Measurements from ENCODE around the gene SATB2. TPM values are rescaled to one million over a fixed set of nuclear protein-coding genes. Genes with fewer than 3 reads are reported as not detected.

Gene SATB2
- polyA plus RNA-seq, 1 donor from 2014 or later = not detected

DNA sequence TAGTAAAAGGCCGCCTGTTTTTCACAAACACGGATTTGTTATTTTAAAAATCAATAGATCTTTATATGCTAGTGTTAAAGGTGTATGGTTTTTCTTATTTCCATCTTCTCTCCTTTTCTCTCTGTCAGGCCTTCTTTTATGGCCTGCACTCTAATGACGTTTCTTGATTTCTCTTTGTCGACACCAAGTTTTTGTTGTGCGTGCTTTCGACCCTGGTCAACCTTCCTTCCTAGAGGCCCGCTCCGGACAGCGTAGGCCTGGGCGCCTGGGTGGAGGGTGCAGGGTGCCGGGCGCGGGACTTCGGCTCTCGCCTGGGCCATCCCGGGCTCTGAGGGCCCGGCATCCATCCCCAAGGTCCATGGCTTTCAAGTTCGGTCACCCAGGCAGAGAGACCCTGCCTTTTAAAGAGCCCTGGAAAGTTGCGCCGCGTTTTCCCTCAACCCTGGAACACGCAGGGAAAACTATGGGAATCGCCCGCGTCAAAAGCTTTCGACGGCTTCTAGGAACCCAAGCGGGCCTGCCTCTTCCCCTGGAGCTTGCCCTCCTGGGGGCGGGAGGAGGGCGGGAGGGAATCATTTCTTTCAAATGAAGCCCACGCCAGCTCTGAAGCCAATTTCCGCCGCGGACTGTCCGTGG is 4.1 kb upstream of the SATB2 start:
- H3K9me3 Mint-ChIP-seq = peaks cover 4 to 19% (median 12%) of the 10 kb centered on the region in 3 donors
- peak overlapping the region in 1 of 4 donors; percentile 48 for H3K4me3 Mint-ChIP-seq
- peaks cover 52% of the 10 kb centered on the region for H3K27me3 Mint-ChIP-seq
- H3K27ac Mint-ChIP-seq = peak overlapping the region; percentile 46 to 98 (median 95)
- H3K4me1 Mint-ChIP-seq = peaks cover 13 to 18% (median 14%) of the 10 kb centered on the region in 3 donors
- no peaks in the 10 kb centered on the region for H3K36me3 Mint-ChIP-seq

DNA sequence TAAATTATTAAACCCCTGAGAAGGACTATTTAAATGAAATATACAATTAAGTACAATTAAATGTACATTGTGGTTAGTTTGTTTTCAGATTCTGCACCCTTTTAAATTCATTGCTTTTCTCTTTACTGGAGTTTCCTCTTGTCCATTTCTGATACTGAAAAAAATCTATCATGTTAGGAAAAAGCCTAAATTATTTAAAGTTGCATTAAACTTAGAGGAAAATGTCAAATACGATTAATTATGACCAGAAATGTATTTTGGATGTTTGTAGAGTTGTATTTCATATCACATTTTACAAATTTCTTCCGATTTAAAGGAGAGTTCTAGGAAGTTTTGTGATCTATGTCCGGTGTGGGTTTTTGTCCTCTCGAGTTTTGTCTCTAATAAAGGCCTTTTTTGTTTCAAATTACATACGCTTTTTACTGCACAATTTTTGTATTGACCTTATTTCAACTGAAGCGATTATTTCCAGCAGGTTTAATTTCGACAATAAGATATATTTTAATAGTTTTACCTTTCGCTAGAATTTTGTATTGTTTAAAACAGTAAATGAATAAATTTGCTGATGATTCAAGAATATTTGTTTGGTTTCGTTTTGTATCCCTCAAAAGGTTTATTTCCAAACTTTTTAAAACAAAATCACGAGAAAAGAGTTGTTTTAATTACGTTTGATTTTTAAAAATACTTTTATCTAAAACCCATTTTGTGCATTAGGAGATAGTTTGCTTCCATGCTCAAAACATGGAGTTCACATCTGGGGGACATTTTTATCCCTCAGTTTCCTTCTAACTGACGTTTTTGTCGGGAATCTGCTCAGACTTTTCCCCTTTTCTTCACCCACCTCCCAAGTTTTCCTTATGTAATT is 3.3 kb upstream of the SATB2 start:
- Mint-ChIP-seq H3K27me3 (peaks cover 50% of the 10 kb centered on the region), H3K9me3 (peaks cover 4 to 16% (median 12%) of the 10 kb centered on the region in 3 donors), H3K4me1 (peaks cover 14 to 22% (median 17%) of the 10 kb centered on the region in 3 donors), H3K27ac (peak overlapping the region; percentile 76 to 98 (median 95)), H3K36me3 (no peaks in the 10 kb centered on the region), H3K4me3 (peak overlapping the region in 2 of 4 donors; percentile 48 to 51)

DNA sequence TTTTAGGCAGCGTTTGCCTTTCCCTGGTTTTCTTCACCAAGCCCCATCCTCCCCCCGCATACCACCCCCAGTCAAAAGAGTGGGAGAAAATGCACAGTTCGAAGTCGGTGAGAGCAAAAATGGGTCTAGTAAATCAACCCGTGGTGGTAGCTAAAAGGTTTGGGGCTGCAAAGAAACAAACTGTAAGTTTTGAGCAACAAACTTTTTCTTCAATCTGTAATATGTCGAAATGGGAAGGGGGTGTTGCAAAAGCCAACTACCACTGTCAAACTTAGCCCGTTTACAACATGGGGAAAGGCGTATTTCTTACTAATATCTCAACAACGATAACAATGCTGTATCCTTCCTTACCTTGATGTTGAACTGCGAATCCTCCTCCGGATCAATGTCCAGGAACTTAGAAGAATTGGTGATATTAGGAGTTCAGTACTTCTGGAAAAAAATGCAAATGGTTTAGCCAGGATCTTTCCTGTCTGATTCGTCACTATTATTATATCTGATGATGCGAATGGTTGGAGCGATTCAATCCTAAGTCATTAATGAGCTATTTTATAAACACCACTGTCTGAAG is 2.4 kb upstream of the SATB2 start:
- Mint-ChIP-seq H3K4me1 (peaks cover 16 to 19% (median 17%) of the 10 kb centered on the region in 3 donors), H3K9me3 (peaks cover 4 to 10% (median 6%) of the 10 kb centered on the region in 3 donors), H3K27ac (peak overlapping the region; percentile 92 to 98 (median 95)), H3K36me3 (peaks cover 3% of the 10 kb centered on the region), H3K27me3 (peaks cover 47% of the 10 kb centered on the region), H3K4me3 (peak overlapping the region; percentile 91 to 99 (median 96))

DNA sequence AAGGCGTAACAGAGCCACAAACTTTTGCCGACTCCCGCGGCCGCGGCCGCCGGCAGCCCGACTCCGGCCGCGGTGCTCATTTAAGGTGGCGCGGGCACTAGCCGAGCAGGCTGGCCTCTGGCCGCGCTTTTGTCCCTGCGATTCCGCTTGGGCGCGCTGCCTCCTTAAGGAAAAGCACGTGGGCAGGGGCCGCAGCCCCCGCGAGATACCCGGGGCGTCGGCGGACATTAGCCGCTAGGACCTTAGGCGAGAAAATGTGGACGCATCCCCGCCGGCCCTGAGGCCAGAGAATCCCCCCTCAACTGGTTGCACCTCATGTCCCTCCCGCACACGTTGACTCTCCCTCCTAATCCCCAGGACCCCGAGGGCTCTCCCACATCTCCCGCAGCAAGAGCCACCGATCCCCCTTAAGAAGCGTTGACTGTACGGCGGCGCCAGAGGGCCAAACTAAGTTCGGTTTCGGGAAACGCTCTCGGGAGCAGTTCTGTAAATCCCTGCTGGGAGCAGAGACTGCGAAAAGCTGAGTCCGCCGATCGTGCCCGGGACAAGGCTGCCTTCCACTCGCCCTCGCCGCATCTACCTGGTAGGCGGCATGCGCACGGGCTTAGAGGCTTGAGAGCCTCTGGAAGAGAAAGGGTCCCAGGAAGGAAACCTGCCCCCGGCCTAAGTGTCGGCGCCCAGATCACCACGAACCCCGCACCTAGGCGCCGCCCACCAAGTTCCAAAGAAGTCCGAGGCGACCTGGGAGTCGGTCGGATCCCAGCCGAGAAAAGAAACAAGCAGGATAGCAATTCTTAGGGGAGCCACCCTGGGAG is 1.8 kb upstream of the SATB2 start:
- peaks cover 1 to 7% (median 3%) of the 10 kb centered on the region in 3 donors for H3K9me3 Mint-ChIP-seq
- peaks cover 3% of the 10 kb centered on the region for H3K36me3 Mint-ChIP-seq
- H3K27me3 Mint-ChIP-seq = peaks cover 43% of the 10 kb centered on the region
- H3K4me1 Mint-ChIP-seq = peaks cover 14 to 15% (median 14%) of the 10 kb centered on the region in 3 donors
- H3K27ac Mint-ChIP-seq = peak overlapping the region; percentile 92 to 98 (median 95)
- H3K4me3 Mint-ChIP-seq = peak overlapping the region; percentile 91 to 99 (median 96)

DNA sequence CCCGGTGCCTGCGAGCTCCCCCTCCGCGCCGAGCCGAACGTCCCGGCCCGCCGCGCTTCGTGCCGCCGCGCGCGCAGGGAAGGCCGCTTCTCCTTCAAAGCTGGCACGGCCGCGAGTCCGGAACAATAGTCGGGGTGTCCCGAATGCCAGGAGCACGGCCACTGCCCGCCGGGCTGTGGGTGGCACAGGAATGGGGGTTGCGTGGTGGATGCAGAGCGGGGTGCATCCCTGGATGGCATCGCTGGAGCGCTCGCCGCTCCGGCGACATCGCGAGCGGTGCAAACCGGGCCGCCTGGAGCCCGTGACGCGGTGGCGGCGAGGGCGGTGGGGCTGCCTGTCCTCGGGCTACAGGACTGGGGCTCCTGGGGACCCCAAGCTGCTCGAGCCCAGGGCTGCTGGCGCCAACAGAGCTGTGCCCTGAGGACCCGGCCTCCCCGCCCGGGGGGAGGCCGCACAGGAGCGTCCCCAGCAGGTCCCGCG is 1.1 kb upstream of the SATB2 start:
- Mint-ChIP-seq H3K27me3 (peaks cover 42% of the 10 kb centered on the region), H3K4me1 (peaks cover 14 to 15% (median 14%) of the 10 kb centered on the region in 3 donors), H3K4me3 (peak overlapping the region; percentile 91 to 99 (median 96)), H3K36me3 (peaks cover 3% of the 10 kb centered on the region), H3K27ac (peak overlapping the region in 1 of 3 donors; percentile 98), H3K9me3 (peaks cover 1 to 7% (median 3%) of the 10 kb centered on the region in 3 donors)

DNA sequence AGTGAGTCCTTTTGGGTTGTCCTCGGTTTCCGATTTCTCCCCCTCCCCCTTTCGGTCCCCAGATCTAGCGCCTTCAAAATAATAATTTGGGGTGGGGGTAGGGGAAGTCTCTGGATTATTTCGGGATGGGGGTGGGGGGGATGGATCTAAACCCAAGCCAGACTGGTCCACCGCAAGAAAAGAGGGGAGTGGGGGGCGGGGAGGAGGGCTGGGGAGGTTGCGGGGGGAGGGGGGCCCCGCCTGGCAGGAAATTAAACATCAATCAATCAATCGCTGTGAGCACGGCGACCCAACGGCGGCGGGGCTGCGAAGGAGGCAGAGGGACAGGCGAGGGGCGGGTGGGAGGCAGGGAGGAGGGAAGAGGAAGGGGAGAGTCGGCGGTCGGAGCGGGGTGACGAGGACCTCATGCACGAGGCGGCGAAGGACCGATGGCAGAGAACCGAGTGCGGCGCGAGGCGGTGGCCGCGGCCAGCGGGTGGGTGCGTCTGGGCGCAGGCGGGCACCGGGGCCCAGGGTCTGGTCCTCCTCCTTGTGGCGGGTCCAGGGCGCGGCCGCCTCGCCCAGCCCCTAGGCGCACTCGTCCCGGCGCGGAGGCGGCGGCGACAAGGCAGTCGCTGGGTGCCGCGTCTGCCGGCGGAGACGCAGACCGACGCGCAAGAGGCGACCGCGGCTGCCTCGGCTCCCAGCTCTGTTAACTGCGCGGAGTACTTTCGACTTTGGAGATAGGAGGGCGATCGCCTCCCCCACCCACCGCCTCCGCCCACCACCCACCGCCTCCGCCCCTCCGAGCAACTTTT is 468 bp upstream of the SATB2 start:
- Mint-ChIP-seq H3K4me1 (peaks cover 14 to 15% (median 14%) of the 10 kb centered on the region in 3 donors), H3K36me3 (peaks cover 3% of the 10 kb centered on the region), H3K4me3 (peak overlapping the region; percentile 78 to 93 (median 86)), H3K9me3 (peaks cover 1 to 7% (median 3%) of the 10 kb centered on the region in 3 donors), H3K27ac (no peak overlapping the region), H3K27me3 (peaks cover 42% of the 10 kb centered on the region)

DNA sequence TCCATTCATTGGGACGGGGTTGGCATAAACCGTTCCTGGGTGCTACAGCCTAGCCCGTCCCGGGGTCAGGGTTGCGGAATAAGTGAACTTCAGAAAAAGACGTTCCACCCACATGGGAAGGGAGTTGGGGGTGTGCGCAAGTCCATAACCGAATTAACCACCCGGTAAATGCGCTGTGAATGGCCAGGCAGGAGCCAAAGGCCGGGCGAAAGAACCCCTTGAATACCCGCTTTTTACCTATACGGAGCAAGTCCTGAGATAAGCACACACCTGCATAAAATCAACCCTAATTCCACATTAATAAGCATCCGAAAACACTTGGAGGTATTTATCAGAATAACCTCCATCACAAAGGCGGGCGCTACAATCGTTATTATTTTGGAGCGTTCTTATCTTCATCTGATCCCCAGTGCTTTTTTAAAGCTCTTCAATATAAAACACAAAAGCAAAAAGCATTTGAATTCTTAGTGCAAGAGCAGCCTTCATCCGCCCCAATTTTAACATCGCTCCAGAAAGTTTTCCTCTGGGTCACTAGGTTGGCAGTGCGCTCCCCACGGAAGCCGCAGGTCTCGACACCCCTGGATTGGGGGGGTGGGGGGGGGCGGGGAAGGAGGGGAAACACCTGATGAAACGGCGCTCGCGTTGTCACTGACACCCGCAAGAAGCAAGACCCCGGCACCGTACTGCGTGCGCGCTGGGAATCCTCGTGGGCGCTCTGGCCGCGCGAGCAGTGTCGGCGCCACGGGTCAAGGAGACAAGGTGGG is 1.2 kb downstream of the SATB2 start:
- peak overlapping the region in 2 of 3 donors; percentile 81 to 90 for H3K27ac Mint-ChIP-seq
- peaks cover 3% of the 10 kb centered on the region for H3K36me3 Mint-ChIP-seq
- H3K9me3 Mint-ChIP-seq = peaks cover 1 to 7% (median 3%) of the 10 kb centered on the region in 3 donors
- H3K4me3 Mint-ChIP-seq = peak overlapping the region; percentile 70 to 88 (median 77)
- peaks cover 14 to 15% (median 14%) of the 10 kb centered on the region in 3 donors for H3K4me1 Mint-ChIP-seq
- peaks cover 46% of the 10 kb centered on the region for H3K27me3 Mint-ChIP-seq

DNA sequence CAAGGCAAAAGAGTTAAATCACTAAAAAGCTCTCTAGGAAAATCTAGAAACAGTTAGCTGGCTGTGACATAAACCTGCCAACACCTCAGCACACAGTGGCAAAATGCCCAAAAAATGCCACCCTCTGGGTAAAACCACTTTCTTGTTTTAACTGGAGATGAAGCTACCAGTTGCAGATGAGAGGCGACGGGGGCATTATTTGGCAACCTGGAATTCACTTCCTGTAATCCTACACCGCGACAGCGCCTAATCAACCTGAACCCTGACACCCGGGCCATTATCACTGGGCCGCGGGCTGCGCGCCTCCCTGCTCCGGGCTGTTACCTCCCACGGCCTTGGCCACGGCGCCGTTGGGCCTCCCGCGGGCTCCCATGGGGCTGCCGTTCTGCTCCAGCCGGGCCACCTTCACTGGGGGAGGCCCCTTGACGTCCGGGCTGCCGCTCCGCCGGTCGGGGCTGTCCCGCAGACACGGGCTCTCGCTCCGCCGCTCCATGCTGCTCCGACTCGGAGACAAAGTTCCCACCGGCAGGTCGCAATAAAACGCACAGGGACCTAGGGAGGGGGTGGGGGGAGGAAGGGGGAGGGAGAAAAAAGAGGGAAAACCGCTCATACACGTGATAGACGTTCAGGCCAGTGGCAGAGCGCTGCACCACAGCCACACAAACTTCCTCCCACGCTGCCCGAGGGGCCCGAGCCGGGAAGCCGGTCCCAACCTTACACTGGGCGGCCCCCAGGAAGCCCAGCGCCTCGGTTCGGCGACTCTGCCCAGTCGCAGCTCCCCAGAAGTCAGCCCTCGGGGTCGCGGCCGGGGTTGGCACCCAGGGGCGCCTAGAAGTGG is 2.0 kb downstream of the SATB2 start:
- peaks cover 3% of the 10 kb centered on the region for H3K36me3 Mint-ChIP-seq
- peaks cover 44% of the 10 kb centered on the region for H3K27me3 Mint-ChIP-seq
- peaks cover 0 to 7% (median 3%) of the 10 kb centered on the region in 3 donors for H3K9me3 Mint-ChIP-seq
- H3K27ac Mint-ChIP-seq = peak overlapping the region in 2 of 3 donors; percentile 84 to 90
- peaks cover 12 to 15% (median 14%) of the 10 kb centered on the region in 3 donors for H3K4me1 Mint-ChIP-seq
- H3K4me3 Mint-ChIP-seq = peak overlapping the region in 3 of 4 donors; percentile 62 to 82 (median 77)

DNA sequence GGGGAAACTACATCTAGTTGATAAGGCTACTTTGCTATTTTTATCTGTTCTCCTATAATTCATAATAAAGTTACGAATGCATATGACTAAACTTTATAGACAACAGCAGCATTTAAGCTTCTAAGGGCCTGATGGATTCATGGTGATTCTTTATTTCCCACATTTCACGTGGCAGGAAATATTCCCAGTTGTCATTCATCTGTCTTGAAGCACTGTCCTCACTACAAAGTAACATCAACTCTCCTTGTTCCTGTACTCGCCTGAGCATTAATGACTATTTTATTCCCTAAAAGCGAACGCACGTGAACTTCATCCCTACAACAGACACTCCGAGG is 2.6 kb downstream of the SATB2 start:
- Mint-ChIP-seq H3K9me3 (peaks cover 0 to 3% (median 0%) of the 10 kb centered on the region in 3 donors), H3K4me1 (peaks cover 8 to 11% (median 11%) of the 10 kb centered on the region in 3 donors), H3K27me3 (peaks cover 40% of the 10 kb centered on the region), H3K36me3 (peaks cover 3% of the 10 kb centered on the region), H3K4me3 (peak overlapping the region in 3 of 4 donors; percentile 4 to 77 (median 62)), H3K27ac (peak overlapping the region in 2 of 3 donors; percentile 84 to 90)

DNA sequence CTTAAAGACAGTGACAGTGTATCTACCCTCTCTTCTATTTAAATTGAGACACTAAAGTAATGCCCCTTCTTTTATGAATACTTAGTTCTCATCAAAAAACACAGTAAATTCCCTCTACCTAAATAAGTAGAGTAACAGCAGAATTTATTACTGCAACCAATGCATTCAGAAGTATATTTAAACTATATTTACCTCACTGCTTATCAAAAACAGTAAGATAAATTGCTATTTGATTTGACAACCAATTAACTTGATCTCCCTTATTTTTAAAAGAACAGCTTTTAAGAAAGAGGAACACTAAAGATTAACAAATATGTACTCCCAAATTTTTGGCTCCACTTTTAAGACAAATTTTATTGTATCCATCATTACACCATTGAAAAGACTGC is 4.8 kb downstream of the SATB2 start:
- H3K4me1 Mint-ChIP-seq = peaks cover 4 to 6% (median 5%) of the 10 kb centered on the region in 3 donors
- peaks cover 3% of the 10 kb centered on the region for H3K36me3 Mint-ChIP-seq
- H3K4me3 Mint-ChIP-seq = no peak overlapping the region
- H3K9me3 Mint-ChIP-seq = peaks cover 0 to 1% (median 0%) of the 10 kb centered on the region in 3 donors
- H3K27ac Mint-ChIP-seq = no peak overlapping the region
- H3K27me3 Mint-ChIP-seq = peaks cover 32% of the 10 kb centered on the region

DNA sequence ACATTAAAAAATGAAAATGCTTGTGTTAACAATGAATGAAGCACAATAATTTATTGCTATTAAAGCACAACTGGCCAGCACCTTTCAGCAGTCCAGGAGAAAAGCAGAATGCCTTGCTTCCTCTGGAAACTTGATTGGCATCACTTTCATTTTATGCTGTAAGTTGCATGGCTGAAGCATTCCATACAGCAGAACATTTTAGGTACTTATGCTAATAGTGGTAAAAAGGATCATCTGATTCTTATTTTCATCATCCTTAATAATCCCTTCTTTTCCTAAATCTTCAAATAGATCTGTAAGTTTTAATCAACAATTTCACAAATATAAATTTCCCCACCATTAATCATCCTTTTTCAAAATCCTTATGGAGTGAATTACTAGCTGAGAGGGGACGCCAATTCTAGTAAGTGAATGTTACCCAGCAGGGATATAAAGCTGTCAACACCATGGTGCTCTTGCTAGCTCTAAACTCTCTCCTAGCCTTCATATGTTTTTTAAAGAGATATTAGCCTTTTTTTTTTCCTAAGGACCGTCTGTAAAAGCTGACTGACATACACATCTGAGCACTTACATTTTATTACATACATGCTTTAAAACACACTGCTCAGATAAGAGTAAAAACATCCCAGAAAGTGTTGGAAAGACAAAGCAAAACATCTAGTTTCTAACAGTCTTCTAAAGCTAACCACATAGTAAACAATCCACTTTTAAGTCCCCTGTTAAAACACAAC is 5.3 kb downstream of the SATB2 start:
- Mint-ChIP-seq H3K27me3 (peaks cover 34% of the 10 kb centered on the region), H3K9me3 (peaks cover 0 to 1% (median 0%) of the 10 kb centered on the region in 3 donors), H3K27ac (no peak overlapping the region), H3K36me3 (peaks cover 3% of the 10 kb centered on the region), H3K4me1 (peaks cover 4 to 6% (median 5%) of the 10 kb centered on the region in 3 donors), H3K4me3 (no peak overlapping the region)

DNA sequence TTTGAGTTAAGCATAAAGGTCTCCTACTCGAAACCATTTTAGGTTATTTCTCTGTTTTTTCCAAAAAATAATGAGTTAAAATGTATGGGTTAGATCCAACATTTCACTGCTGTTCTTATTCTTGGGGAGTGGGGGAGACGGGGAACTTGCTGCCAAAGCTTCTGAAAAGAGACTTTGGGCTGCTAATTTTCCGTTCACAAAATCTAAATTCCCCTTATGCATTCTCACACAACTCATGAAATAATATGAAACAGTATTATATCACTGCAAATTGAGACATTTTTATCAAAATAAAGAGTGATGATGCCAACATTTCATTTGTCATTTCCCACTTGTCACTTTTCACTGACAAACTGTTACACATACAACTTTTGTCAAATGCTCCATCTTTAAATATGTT is 7.8 kb downstream of the SATB2 start:
- Mint-ChIP-seq H3K4me3 (no peak overlapping the region), H3K4me1 (no peaks in the 10 kb centered on the region), H3K27ac (no peak overlapping the region), H3K9me3 (no peaks in the 10 kb centered on the region), H3K27me3 (peaks cover 23% of the 10 kb centered on the region), H3K36me3 (no peaks in the 10 kb centered on the region)

Data from IgD-negative memory B cell (primary cell).